ENCODE data around the gene PLEKHD1. TPM values are rescaled to one million over a fixed set of nuclear protein-coding genes. Genes with fewer than 3 reads are reported as not detected.

PLEKHD1 gene
- total and polyA plus RNA-seq, 9 of the 15 experiments (the other 6 are each of a cell fraction or from before 2014, with no cell fraction given) = not detected

GRCh38 chr14:69574954-69575295 lies 90.4 kb downstream of the PLEKHD1 start:
- H3K9me3 ChIP-seq (replicated peaks; ENCODE audit: control insufficient read depth, insufficient read depth, low read depth, low read length) = no peaks in the 10 kb centered on the region
- no peak overlapping the region for H3K4me3 ChIP-seq
- DNase-seq (ENCODE audit: extremely low read depth in 1 of 4, low spot score in 3 of 4) (no peak), ATAC-seq (no peak), FAIRE-seq (no peak)
- WGBS (ENCODE audit: insufficient coverage, low coverage, missing lambda C conversion rate) = 0% methylated on average over 5 of the region's 5 CpGs
- H3K4me2 ChIP-seq (ENCODE audit: insufficient read depth, low read length) = no peak overlapping the region
- peaks cover 3 to 17% of the 10 kb centered on the region in 2 experiments; a peak in 3 of 5 replicates for H3K4me1 ChIP-seq (replicated peaks in 1 of 2; ENCODE audit: control insufficient read depth in 2 of 2, insufficient read depth in 2 of 2, low read length in 2 of 2)
- H3K9me1 ChIP-seq (ENCODE audit: control insufficient read depth, insufficient read depth, low read length) = no peaks in the 10 kb centered on the region
- intact Hi-C loops (cut with micrococcal nuclease) = loop anchor here (1.0 to 10.0 kb wide), 2 partner anchors 27 to 330 kb away; no protein-coding TSS in a partner anchor
- H3K79me2 ChIP-seq (ENCODE audit: control insufficient read depth, insufficient read depth, low read length) = no peaks in the 10 kb centered on the region
- in situ Hi-C loops (cut with MboI) = loop anchor here (25.0 kb wide), 1 partner anchor 462 kb away; no protein-coding TSS in a partner anchor
- peaks cover 0 to 29% of the 10 kb centered on the region in 2 experiments; a peak in 3 of 5 replicates for H3K27me3 ChIP-seq (ENCODE audit: control insufficient read depth in 2 of 2, insufficient read depth in 2 of 2, low read length in 2 of 2)
- no TSS peak for BruUV-seq (replicated peaks)
- POLR2A ChIA-PET = interaction anchor here (0.6 kb wide), 3 partner anchors 31 to 238 kb away, joined by 3 read pairs; no protein-coding TSS in a partner anchor
- H3K27ac ChIP-seq (ENCODE audit: extremely low read depth, low read depth, low read length) = no peak overlapping the region
- no peaks in the 10 kb centered on the region for H3K36me3 ChIP-seq (ENCODE audit: control insufficient read depth, insufficient read depth, low read length)
- H4K20me1 ChIP-seq (replicated peaks; ENCODE audit: control insufficient read depth, insufficient read depth, low read length) = no peaks in the 10 kb centered on the region
- H3K9ac ChIP-seq (ENCODE audit: insufficient read depth in 1 of 2, low read depth in 2 of 2, low read length in 2 of 2) = no peak overlapping the region
- CTCF ChIA-PET (ENCODE audit: low intra/inter-chr PET ratio) = interaction anchor here (0.6 to 1.9 kb wide), 4 partner anchors 39 to 743 kb away, joined by 3 to 6 read pairs (median 3); no protein-coding TSS in a partner anchor
- H2AFZ ChIP-seq (ENCODE audit: low read depth, low read length) = 0 out of 2 replicates have a peak overlapping the region, but pooled peaks have one; percentile 2
- TF ChIP-seq, protein P1, sequence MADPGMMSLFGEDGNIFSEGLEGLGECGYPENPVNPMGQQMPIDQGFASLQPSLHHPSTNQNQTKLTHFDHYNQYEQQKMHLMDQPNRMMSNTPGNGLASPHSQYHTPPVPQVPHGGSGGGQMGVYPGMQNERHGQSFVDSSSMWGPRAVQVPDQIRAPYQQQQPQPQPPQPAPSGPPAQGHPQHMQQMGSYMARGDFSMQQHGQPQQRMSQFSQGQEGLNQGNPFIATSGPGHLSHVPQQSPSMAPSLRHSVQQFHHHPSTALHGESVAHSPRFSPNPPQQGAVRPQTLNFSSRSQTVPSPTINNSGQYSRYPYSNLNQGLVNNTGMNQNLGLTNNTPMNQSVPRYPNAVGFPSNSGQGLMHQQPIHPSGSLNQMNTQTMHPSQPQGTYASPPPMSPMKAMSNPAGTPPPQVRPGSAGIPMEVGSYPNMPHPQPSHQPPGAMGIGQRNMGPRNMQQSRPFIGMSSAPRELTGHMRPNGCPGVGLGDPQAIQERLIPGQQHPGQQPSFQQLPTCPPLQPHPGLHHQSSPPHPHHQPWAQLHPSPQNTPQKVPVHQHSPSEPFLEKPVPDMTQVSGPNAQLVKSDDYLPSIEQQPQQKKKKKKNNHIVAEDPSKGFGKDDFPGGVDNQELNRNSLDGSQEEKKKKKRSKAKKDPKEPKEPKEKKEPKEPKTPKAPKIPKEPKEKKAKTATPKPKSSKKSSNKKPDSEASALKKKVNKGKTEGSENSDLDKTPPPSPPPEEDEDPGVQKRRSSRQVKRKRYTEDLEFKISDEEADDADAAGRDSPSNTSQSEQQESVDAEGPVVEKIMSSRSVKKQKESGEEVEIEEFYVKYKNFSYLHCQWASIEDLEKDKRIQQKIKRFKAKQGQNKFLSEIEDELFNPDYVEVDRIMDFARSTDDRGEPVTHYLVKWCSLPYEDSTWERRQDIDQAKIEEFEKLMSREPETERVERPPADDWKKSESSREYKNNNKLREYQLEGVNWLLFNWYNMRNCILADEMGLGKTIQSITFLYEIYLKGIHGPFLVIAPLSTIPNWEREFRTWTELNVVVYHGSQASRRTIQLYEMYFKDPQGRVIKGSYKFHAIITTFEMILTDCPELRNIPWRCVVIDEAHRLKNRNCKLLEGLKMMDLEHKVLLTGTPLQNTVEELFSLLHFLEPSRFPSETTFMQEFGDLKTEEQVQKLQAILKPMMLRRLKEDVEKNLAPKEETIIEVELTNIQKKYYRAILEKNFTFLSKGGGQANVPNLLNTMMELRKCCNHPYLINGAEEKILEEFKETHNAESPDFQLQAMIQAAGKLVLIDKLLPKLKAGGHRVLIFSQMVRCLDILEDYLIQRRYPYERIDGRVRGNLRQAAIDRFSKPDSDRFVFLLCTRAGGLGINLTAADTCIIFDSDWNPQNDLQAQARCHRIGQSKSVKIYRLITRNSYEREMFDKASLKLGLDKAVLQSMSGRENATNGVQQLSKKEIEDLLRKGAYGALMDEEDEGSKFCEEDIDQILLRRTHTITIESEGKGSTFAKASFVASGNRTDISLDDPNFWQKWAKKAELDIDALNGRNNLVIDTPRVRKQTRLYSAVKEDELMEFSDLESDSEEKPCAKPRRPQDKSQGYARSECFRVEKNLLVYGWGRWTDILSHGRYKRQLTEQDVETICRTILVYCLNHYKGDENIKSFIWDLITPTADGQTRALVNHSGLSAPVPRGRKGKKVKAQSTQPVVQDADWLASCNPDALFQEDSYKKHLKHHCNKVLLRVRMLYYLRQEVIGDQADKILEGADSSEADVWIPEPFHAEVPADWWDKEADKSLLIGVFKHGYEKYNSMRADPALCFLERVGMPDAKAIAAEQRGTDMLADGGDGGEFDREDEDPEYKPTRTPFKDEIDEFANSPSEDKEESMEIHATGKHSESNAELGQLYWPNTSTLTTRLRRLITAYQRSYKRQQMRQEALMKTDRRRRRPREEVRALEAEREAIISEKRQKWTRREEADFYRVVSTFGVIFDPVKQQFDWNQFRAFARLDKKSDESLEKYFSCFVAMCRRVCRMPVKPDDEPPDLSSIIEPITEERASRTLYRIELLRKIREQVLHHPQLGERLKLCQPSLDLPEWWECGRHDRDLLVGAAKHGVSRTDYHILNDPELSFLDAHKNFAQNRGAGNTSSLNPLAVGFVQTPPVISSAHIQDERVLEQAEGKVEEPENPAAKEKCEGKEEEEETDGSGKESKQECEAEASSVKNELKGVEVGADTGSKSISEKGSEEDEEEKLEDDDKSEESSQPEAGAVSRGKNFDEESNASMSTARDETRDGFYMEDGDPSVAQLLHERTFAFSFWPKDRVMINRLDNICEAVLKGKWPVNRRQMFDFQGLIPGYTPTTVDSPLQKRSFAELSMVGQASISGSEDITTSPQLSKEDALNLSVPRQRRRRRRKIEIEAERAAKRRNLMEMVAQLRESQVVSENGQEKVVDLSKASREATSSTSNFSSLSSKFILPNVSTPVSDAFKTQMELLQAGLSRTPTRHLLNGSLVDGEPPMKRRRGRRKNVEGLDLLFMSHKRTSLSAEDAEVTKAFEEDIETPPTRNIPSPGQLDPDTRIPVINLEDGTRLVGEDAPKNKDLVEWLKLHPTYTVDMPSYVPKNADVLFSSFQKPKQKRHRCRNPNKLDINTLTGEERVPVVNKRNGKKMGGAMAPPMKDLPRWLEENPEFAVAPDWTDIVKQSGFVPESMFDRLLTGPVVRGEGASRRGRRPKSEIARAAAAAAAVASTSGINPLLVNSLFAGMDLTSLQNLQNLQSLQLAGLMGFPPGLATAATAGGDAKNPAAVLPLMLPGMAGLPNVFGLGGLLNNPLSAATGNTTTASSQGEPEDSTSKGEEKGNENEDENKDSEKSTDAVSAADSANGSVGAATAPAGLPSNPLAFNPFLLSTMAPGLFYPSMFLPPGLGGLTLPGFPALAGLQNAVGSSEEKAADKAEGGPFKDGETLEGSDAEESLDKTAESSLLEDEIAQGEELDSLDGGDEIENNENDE (IDR thresholded peaks at IDR 0.05; ENCODE audit: low read depth, low read length) = no peak
- no peak for TF ChIP-seq ATF4 (CRISPR knock-in tag; IDR thresholded peaks at IDR 0.05)
- TF ChIP-seq, protein P2, sequence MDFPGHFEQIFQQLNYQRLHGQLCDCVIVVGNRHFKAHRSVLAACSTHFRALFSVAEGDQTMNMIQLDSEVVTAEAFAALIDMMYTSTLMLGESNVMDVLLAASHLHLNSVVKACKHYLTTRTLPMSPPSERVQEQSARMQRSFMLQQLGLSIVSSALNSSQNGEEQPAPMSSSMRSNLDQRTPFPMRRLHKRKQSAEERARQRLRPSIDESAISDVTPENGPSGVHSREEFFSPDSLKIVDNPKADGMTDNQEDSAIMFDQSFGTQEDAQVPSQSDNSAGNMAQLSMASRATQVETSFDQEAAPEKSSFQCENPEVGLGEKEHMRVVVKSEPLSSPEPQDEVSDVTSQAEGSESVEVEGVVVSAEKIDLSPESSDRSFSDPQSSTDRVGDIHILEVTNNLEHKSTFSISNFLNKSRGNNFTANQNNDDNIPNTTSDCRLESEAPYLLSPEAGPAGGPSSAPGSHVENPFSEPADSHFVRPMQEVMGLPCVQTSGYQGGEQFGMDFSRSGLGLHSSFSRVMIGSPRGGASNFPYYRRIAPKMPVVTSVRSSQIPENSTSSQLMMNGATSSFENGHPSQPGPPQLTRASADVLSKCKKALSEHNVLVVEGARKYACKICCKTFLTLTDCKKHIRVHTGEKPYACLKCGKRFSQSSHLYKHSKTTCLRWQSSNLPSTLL (IDR thresholded peaks at IDR 0.05) = no peak
- no peak for TF ChIP-seq KLF13 (tag; IDR thresholded peaks at IDR 0.05; ENCODE audit: borderline replicate concordance, low read depth)
- no peak for TF ChIP-seq XRCC4 (IDR thresholded peaks at IDR 0.05; ENCODE audit: extremely low read depth, insufficient read depth, insufficient read length)
- TF ChIP-seq ZNF384 (IDR thresholded peaks at IDR 0.05; ENCODE audit: low read depth, low read length) = no peak
- TF ChIP-seq, protein P3, sequence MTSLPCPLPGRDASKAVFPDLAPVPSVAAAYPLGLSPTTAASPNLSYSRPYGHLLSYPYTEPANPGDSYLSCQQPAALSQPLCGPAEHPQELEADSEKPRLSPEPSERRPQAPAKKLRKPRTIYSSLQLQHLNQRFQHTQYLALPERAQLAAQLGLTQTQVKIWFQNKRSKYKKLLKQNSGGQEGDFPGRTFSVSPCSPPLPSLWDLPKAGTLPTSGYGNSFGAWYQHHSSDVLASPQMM (CRISPR knock-in tag; IDR thresholded peaks at IDR 0.05) = no peak

Data from K562 (cell line).